Measurements from ENCODE around the gene COL4A2. TPM values are rescaled to one million over a fixed set of nuclear protein-coding genes. Genes with fewer than 3 reads are reported as not detected.

The COL4A2 gene
- total and polyA plus RNA-seq, 4 donors = 8.0 to 45.2 (median 40.3) TPM

- no peak overlapping the region for H3K9ac ChIP-seq (ENCODE audit: low read depth in 1 of 2, low read length in 2 of 2)
- peaks cover 0 to 3% (median 0%) of the 10 kb centered on the region in 4 donors for H3K27me3 ChIP-seq (ENCODE audit: control insufficient read depth in 4 of 4, insufficient read depth in 4 of 4, low read length in 3 of 4)
- H3K36me3 ChIP-seq (ENCODE audit: control insufficient read depth in 4 of 4, insufficient read depth in 3 of 4, low read depth in 1 of 4, low read length in 3 of 4) = no peaks in the 10 kb centered on the region
- DNase-seq (ENCODE audit: low spot score) = no peak
- 82% methylated on average over 3 of the region's 3 CpGs for WGBS
- no peak overlapping the region for H3K27ac ChIP-seq (ENCODE audit: low read depth in 1 of 2, low read length in 2 of 2)
- H3K4me1 ChIP-seq (ENCODE audit: control insufficient read depth in 4 of 4, insufficient read depth in 4 of 4, low read length in 3 of 4) = no peaks in the 10 kb centered on the region
- H3K9me3 ChIP-seq (ENCODE audit: control insufficient read depth in 4 of 4, low read length in 3 of 4) = no peaks in the 10 kb centered on the region
- TF ChIP-seq MAX (IDR thresholded peaks at IDR 0.05) = no peak
- no peak for TF ChIP-seq JUND (IDR thresholded peaks at IDR 0.05)
- no peak for TF ChIP-seq EGR1 (IDR thresholded peaks at IDR 0.05; ENCODE audit: low read depth in 2 of 2)
- TF ChIP-seq ATF3 (IDR thresholded peaks at IDR 0.05) = no peak
- TF ChIP-seq NR2F2 (IDR thresholded peaks at IDR 0.05) = no peak
- TF ChIP-seq CTCF (IDR thresholded peaks at IDR 0.05; ENCODE audit: low read depth, low read length, missing input control) = no peak
- no peak for TF ChIP-seq HNF4A (conservative IDR thresholded peaks at IDR 0.05)
- no peak for TF ChIP-seq RAD21 (IDR thresholded peaks at IDR 0.05)
- TF ChIP-seq YY1 (IDR thresholded peaks at IDR 0.05) = no peak
- TF ChIP-seq FOXA2 (IDR thresholded peaks at IDR 0.05) = no peak
- TF ChIP-seq TAF1 (conservative IDR thresholded peaks at IDR 0.05) = no peak
- TF ChIP-seq SP1 (IDR thresholded peaks at IDR 0.05) = no peak
- TF ChIP-seq FOXA1 (IDR thresholded peaks at IDR 0.05) = no peak
- TF ChIP-seq ZBTB33 (IDR thresholded peaks at IDR 0.05) = no peak
- TF ChIP-seq REST (IDR thresholded peaks at IDR 0.05) = no peak
- no peak for TF ChIP-seq HNF4G (IDR thresholded peaks at IDR 0.05)
- TF ChIP-seq RXRA (IDR thresholded peaks at IDR 0.05) = no peak
- TF ChIP-seq GABPA (IDR thresholded peaks at IDR 0.05 in 1 of 2, conservative IDR thresholded peaks at IDR 0.05 in 1 of 2) = no peak
- H3K4me3 ChIP-seq (ENCODE audit: low read depth in 1 of 3, low read length in 3 of 3) = no peak overlapping the region
Measured at GRCh38 chr13:110382229-110382628, 75.1 kb downstream of the COL4A2 start.

All from liver (tissue), 9 donors.